NCI-H524 (cell line): Measurements from ENCODE around the gene IQSEC1.

Experiments
- DNase-seq, 2 experiments: peaks; one replicate each; lab custom pipeline; 2025; lab: John Stamatoyannopoulos, UW

The IQSEC1 gene

DNA sequence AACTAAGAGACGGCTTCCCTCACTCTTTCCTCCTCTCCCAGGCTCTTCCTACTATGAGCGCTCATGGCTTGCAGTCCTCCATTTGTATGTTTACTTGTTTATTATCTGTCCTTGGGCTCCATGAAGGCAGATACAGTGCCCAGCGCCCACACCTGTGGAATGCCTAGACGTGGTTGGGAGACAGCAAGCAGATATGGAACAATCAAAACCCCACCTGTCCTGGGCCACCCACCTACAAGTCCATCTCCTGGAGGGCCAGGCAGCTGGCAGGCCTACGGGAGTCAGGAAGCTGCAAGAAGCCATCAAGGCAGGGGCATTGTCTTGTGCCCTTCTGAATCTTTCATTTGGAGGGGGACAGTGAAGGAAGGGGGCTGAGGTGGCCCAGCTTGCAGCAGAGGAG, 104.7 kb downstream of the IQSEC1 start:
- DNase-seq: no peak

DNA sequence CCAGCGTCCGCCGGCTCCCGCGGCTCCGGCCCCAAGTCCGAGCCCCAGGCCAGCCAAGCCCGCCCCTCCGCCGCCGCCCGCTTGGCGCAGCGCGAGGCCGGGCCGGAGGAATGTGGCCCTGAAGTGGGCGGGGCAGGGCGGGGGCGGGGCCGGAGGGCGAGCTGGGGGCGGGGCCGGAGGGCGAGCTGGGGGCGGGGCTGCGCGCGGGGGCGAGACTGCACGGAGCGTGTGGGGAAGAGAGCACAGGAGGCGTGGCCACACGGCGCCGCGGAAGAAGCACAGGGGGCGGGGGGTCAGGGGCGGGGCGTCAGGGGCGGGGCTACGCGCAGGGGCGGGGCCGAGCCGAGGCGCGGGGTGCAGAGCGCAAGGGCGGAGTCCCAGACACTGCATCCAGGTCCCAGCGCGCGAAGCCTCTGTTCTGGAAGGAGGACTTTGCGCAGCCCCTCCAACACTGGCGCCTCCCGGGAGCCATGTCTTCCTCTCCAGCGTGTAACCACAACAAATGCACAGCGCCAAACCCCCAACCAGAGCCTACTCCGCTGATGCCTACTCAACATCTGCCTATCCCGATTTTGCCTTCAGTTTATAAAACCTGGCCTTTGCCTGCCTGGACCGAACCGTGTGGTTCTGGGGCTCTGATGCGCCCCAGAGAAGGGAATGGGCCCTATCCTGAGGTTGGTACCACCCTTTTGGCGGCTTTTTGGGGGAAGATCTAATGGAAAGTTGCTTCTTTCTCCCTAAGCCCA, 105.5 kb downstream of the IQSEC1 start:
- no peak for DNase-seq

DNA sequence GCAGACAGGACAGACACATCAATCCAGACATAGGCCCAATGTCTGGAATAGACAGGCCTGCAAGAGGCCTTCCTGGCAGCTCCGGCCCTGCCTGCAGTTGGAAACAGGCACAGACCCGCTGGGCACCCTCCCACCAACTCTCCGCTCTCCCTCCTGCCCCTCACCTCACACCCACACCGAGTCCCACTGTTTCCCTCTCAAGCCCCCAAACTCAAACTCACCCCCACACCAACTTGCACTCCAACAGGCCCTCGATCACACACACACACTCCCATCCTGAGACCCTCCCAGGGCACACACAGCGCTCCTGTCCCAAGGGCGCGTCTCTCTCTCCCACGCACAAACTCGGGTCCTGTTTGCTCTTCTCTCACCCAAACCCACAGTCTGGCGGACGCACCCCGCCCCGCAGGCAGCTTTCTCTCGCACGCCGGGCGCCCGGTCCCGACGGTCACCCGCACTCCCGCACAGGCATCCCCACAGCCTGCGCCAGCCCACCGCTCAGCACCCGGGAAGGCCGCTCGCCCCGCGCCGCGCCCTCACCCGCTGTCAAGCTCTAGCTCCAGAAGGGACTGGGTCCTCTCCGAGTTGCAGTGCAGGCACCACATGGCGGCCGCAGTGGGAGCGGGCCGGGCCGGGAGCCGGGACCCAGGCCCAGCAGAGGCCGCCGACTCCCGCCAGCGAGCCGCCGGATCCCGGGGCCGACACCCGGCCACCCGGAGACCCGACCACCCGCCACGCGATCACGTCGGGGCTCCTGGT, 106.2 kb downstream of the IQSEC1 start:
- DNase-seq: no peak

DNA sequence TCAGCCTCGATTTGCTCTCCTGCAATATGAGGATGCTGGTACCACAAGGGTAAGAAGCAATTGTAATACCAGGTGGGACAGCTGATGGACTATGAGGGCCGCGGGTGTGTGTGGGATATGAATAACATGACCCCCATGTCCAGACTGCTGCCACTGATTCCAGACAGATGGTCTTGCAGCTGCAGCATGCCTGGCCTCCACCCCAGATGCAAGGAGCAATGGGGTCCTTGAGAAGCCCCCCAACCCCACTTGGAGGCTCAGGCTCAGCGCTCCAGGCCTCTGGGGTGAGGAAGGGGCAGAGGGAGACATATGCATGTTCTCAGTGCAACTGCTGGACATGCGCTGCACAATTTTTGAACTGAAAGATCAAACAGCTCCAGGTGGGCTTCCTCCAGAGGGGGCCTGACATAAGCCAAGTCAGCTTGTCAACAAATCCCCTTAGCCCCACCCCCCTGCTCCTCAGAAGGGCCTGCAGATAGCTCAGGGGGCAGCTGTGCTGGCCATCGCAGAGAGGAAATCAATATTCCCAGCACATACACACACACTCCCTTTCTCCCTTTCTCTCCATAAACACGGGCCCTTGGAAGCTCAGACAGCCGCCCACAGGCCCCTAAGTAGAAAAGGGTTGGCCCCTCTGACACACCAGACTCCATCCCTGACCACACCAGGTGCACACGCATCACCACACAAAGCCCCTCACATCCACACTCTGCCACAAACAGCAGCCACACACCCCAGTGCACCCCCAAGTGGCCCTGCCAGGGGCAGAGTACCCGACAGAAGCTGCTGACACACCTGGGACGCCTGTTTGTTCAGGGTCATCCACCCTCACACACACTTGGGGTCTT, 107.0 kb downstream of the IQSEC1 start:
- peak; percentile 59 to 83 for DNase-seq

GRCh38 chr3:12964711-12965612, 108.3 kb downstream of the IQSEC1 start:
- no peak for DNase-seq

GRCh38 chr3:12963922-12964701, 109.1 kb downstream of the IQSEC1 start:
- peak; percentile 26 to 64 for DNase-seq

DNA sequence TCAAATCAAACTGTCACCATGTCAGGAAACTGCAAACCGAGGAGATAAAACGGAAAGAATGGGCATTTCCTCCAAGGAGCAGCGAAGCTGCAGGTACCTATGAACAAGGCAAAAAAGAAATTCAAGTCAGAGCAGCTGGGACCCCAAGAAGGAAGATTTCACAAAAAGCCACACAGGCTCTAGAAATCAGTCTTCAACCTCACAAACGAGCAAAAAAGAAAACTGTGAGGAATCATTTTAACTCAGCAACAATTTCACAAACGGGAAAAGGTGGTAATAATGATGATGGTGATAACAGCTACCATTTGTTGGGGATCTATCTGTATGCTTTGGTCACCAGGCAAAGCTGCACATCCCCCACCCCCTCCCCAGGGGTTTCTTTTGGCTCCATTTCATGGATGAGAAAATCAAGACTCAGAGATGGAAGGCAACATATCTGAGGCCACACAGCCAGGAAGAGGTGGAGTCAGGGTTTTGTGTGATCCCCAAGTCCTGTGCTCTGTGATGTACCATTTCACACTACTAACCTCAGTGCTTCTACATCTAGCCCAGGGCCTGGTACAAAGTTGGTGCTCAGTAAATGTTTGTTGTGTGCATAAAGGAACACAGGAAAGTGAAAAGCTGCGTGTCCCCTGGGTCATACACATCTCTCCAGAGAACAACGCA, 109.9 kb downstream of the IQSEC1 start:
- no peak for DNase-seq

- peak in 1 of 2 experiments; percentile 33 for DNase-seq
Measured at GRCh38 chr3:12962292-12962691, 110.9 kb downstream of the IQSEC1 start.

- DNase-seq: no peak
Measured at GRCh38 chr3:12961697-12962036, 111.6 kb downstream of the IQSEC1 start.

- peak; percentile 66 to 88 for DNase-seq
Measured at GRCh38 chr3:12961007-12961696, 112.1 kb downstream of the IQSEC1 start.

- DNase-seq: no peak
Measured at GRCh38 chr3:12960497-12960896, 112.7 kb downstream of the IQSEC1 start.

- no peak for DNase-seq
Measured at GRCh38 chr3:12959838-12960378, 113.3 kb downstream of the IQSEC1 start.

GRCh38 chr3:12959410-12959809, 113.8 kb downstream of the IQSEC1 start:
- DNase-seq: no peak

- DNase-seq: no peak
Measured at GRCh38 chr3:12957824-12958792, 115.1 kb downstream of the IQSEC1 start.

GRCh38 chr3:12957339-12957738, 115.9 kb downstream of the IQSEC1 start:
- no peak for DNase-seq

GRCh38 chr3:12956316-12956660, 116.9 kb downstream of the IQSEC1 start:
- no peak for DNase-seq

DNA sequence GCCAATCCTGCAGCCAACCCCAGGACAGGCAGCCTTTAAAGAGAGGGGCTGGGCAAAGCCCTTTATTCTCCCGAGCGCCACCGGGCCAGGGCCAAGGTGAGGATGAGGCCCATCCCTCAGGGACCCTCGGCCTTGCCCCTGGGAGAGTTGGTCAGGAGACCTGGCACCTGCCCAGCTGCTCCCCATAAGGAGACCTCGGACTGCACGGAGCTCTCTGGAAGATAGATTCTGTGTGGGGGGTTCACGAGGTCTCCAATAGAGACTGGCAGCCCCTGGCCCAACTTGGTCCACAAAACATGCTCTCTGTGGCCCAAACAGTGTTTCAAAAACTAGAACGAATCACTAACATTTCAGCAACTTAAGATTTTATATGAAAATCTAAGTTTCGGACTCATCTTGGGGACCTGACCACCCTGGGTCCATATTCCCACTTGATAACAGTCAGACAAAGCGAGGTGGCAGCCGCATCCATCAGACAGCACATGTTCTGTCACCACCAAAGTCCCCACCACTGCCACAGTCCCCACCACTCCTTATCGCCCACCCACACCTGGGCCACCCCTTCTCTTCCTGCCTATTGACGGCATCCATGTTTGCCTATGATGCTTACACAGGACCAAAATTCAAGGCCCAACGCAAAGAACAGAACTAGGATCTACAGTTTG, 117.4 kb downstream of the IQSEC1 start:
- DNase-seq: no peak
